CD14-positive monocyte (primary cell): Measurements from ENCODE around the gene ELP2. TPM values are rescaled to one million over a fixed set of nuclear protein-coding genes. Genes with fewer than 3 reads are reported as not detected.

Experiments
- DNase-seq, 3 donors: peaks; one replicate each; pipeline ENCODE4 v3.0.0-alpha.2; 2011 to 2022
- H2AFZ ChIP-seq: 2 replicates; pipeline ENCODE4 v1.6.0; 2012; ENCODE audit warnings: mild to moderate bottlenecking, low read depth, low read length, inconsistent platforms; ENCODE audit not compliant: insufficient read depth, poor library complexity, severe bottlenecking
- H3K27ac ChIP-seq, 2 donors: 1 replicate in 1 of 2; 2 replicates in 1 of 2; pipeline ENCODE4 v1.5.1; 2012 to 2013; ENCODE audit warnings: low read length in 2 of 2, control low read depth in 1 of 2, inconsistent platforms in 1 of 2, low read depth in 1 of 2, mild to moderate bottlenecking in 1 of 2
- H3K27me3 ChIP-seq, 2 donors: one replicate each; pipeline versions ENCODE4 v1.6.0 to v1.6.1; 2011 to 2013; ENCODE audit warnings: low read length in 2 of 2; ENCODE audit not compliant: control insufficient read depth in 2 of 2, insufficient read depth in 2 of 2
- H3K36me3 ChIP-seq, 2 donors: replicated peaks in 1 of 2; 1 replicate in 1 of 2; 2 replicates in 1 of 2; pipeline versions ENCODE4 v1.5.1 to v1.6.1; 2012 to 2013; ENCODE audit warnings: low read length in 2 of 2, control low read depth in 1 of 2, inconsistent platforms in 1 of 2, mild to moderate bottlenecking in 1 of 2; ENCODE audit not compliant: insufficient read depth in 2 of 2, control insufficient read depth in 1 of 2
- H3K4me1 ChIP-seq, 2 donors: 1 replicate in 1 of 2; 2 replicates in 1 of 2; pipeline versions ENCODE4 v1.5.1 to v1.6.1; 2012 to 2013; ENCODE audit warnings: low read length in 2 of 2, control low read depth in 1 of 2, inconsistent platforms in 1 of 2, mild to moderate bottlenecking in 1 of 2, moderate library complexity in 1 of 2; ENCODE audit not compliant: insufficient read depth in 2 of 2, control insufficient read depth in 1 of 2
- H3K4me2 ChIP-seq: replicated peaks from 2 replicates; pipeline ENCODE3; 2012; ENCODE audit warnings: low read length, moderate library complexity, mild to moderate bottlenecking; ENCODE audit not compliant: poor library complexity, severe bottlenecking; ENCODE audit errors: extremely low read depth
- H3K4me3 ChIP-seq, 3 experiments: fragments of 200-600 bp in 1 of 3; sonication (generic) in 1 of 3; replicated peaks in 1 of 3; 1 replicate in 2 of 3; 2 replicates in 1 of 3; pipeline ENCODE4 v1.5.1; 2011 to 2013; ENCODE audit warnings: low read length in 3 of 3, mild to moderate bottlenecking in 3 of 3, control low read depth in 2 of 3, low read depth in 2 of 3, inconsistent platforms in 1 of 3, moderate library complexity in 1 of 3
- H3K79me2 ChIP-seq: 2 replicates; pipeline ENCODE4 v1.6.0; 2012; ENCODE audit warnings: mild to moderate bottlenecking, control low read depth, inconsistent platforms, low read length, moderate library complexity; ENCODE audit not compliant: insufficient read depth
- H3K9ac ChIP-seq: 2 replicates; pipeline ENCODE4 v1.6.0; 2017; ENCODE audit warnings: low read length, mild to moderate bottlenecking; ENCODE audit not compliant: insufficient read depth, poor library complexity, severe bottlenecking
- H3K9me3 ChIP-seq, 2 donors: replicated peaks in 1 of 2; 1 replicate in 1 of 2; 2 replicates in 1 of 2; pipeline versions ENCODE4 v1.5.1 to v1.6.1; 2012 to 2013; ENCODE audit warnings: low read length in 2 of 2, control low read depth in 1 of 2; ENCODE audit not compliant: control insufficient read depth in 1 of 2, insufficient read depth in 1 of 2
- H4K20me1 ChIP-seq: 2 replicates; pipeline ENCODE4 v1.6.0; 2012; ENCODE audit warnings: mild to moderate bottlenecking, low read length, control low read depth, moderate library complexity; ENCODE audit not compliant: insufficient read depth
- H3K27ac Mint-ChIP-seq, 7 donors: one replicate each; pipeline ENCODE4 v1.8.0; 2020; ENCODE audit warnings: mild to moderate bottlenecking in 7 of 7, mixed read lengths in 7 of 7, moderate library complexity in 6 of 7, inconsistent platforms in 2 of 7
- H3K27me3 Mint-ChIP-seq, 3 donors: one replicate each; pipeline ENCODE4 v1.8.0; 2021 to 2022; ENCODE audit warnings: low read depth in 3 of 3, mild to moderate bottlenecking in 3 of 3, mixed read lengths in 3 of 3, moderate library complexity in 3 of 3, inconsistent platforms in 1 of 3
- H3K36me3 Mint-ChIP-seq, 2 donors: one replicate each; pipeline ENCODE4 v1.8.0; 2020; ENCODE audit warnings: mixed read lengths in 2 of 2, inconsistent platforms in 1 of 2, mild to moderate bottlenecking in 1 of 2
- H3K4me1 Mint-ChIP-seq: one replicate; pipeline ENCODE4 v1.8.0; 2020; ENCODE audit warnings: mild to moderate bottlenecking, mixed read lengths
- H3K4me3 Mint-ChIP-seq, 2 donors: one replicate each; pipeline ENCODE4 v1.8.0; 2020; ENCODE audit warnings: mild to moderate bottlenecking in 2 of 2, mixed read lengths in 2 of 2, moderate library complexity in 1 of 2
- H3K9me3 Mint-ChIP-seq, 7 donors: one replicate each; pipeline ENCODE4 v1.8.0; 2020 to 2022; ENCODE audit warnings: mixed read lengths in 7 of 7, mild to moderate bottlenecking in 6 of 7, moderate library complexity in 6 of 7, inconsistent platforms in 2 of 7
- WGBS: methylation state at CpG from one replicate; pipeline ENCODE4 v1.1.5; 2013; ENCODE audit warnings: missing lambda C conversion rate; ENCODE audit not compliant: insufficient coverage; 5-methylcytosine and 5-hydroxymethylcytosine counted together
- intact Hi-C, 2 donors: fragments of 100-400 bp; cut with micrococcal nuclease; formaldehyde crosslinking; loops; one replicate each; pipeline versions ENCODE4 v1.15.0 to v1.15.1; 2023
- polyA plus RNA-seq, 3 donors: library from polyadenylated mRNA; depleted of rRNA in 1 of 3; unstranded in 2 of 3; stranded (reverse) in 1 of 3; fragments of 300-500 nt in 2 of 3; fragments of >200 nt in 1 of 3; fragmentation: Illumina TruSeq in 2 of 3; gene quantifications; 1 replicate in 2 of 3; 2 replicates in 1 of 3; pipeline ENCODE4 v1.2.3, GENCODE V29; 2012 to 2021
- TF ChIP-seq, protein P1 (sequence below): fragments of 200-600 bp; IDR thresholded peaks from one replicate; pipeline ENCODE4 v1.8.0; 2022; ENCODE audit warnings: antibody characterized with exemption, mild to moderate bottlenecking

The ELP2 gene
- polyA plus RNA-seq, 3 donors = 24.8 to 52.5 (median 27.1) TPM

DNA sequence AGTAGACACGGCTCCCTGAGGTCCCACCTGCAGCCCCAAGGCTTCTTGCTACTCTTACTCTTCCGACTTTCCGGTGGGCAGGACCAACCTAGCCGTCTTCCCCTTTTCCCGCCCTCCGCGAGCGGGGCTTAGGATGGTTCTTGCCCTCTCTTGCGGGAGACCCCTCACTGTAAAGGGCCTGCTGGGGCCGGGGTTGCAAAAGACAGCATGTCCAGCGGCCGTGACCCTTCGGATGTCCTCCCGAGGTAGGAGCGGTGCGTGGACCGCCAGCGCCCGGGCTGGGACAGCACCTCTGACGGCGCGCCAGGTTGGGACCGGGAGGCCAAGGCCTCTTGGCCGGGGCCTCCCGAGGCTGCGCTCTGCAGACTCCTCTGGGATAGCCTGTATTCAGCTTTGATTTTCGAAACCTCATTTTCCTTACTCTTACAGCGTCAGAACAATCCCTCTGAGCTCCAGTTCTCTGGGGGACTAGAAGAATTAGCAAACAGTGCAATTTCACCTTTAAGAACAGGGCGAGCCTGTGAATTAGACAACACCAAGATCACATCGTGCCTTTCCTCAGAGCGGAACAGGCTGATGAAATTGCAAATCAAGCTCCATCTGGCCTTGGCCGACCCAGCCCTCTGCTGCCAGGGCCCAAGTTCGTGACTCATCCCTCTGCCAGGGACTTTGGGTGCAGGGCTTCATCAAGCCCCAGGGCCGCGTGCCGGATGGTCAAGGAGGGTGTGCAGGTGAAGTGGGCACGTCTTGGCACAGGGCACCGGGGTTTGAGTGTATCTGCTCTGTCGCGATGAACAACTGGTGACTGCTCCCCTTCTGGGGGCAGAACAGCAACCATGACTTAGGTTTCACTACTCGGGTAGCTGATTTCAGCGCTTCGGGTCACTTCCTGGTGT, 58.4 kb downstream of the ELP2 start:
- H3K4me2 ChIP-seq = peak overlapping the region; percentile 98
- H3K4me3 Mint-ChIP-seq = peak overlapping the region; percentile 88 to 95
- 48% methylated on average over 40 of the region's 43 CpGs for WGBS
- no peaks in the 10 kb centered on the region for H3K36me3 ChIP-seq
- H3K27ac Mint-ChIP-seq = no peak overlapping the region
- peak overlapping the region; percentile 66 for H3K9ac ChIP-seq
- H3K9me3 ChIP-seq = peaks cover 0 to 9% of the 10 kb centered on the region in 2 donors
- H3K27me3 ChIP-seq = peaks cover 15 to 44% of the 10 kb centered on the region in 2 donors
- intact Hi-C loops = no loop called here
- no peak overlapping the region for H3K27ac ChIP-seq
- H4K20me1 ChIP-seq = no peaks in the 10 kb centered on the region
- peaks cover 14 to 16% of the 10 kb centered on the region in 2 donors for H3K4me1 ChIP-seq
- no peak for DNase-seq
- peak overlapping the region; percentile 98 for H2AFZ ChIP-seq
- H3K36me3 Mint-ChIP-seq = peaks cover 0 to 4% of the 10 kb centered on the region in 2 donors
- H3K4me1 Mint-ChIP-seq = peaks cover 18% of the 10 kb centered on the region
- H3K4me3 ChIP-seq = peak overlapping the region; percentile 48 to 92 (median 88)
- TF ChIP-seq, protein P1, sequence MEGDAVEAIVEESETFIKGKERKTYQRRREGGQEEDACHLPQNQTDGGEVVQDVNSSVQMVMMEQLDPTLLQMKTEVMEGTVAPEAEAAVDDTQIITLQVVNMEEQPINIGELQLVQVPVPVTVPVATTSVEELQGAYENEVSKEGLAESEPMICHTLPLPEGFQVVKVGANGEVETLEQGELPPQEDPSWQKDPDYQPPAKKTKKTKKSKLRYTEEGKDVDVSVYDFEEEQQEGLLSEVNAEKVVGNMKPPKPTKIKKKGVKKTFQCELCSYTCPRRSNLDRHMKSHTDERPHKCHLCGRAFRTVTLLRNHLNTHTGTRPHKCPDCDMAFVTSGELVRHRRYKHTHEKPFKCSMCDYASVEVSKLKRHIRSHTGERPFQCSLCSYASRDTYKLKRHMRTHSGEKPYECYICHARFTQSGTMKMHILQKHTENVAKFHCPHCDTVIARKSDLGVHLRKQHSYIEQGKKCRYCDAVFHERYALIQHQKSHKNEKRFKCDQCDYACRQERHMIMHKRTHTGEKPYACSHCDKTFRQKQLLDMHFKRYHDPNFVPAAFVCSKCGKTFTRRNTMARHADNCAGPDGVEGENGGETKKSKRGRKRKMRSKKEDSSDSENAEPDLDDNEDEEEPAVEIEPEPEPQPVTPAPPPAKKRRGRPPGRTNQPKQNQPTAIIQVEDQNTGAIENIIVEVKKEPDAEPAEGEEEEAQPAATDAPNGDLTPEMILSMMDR = no peak
- peaks cover 28 to 65% (median 44%) of the 10 kb centered on the region in 3 donors for H3K27me3 Mint-ChIP-seq
- peaks cover 0 to 5% (median 0%) of the 10 kb centered on the region in 7 donors for H3K9me3 Mint-ChIP-seq
- H3K79me2 ChIP-seq = no peaks in the 10 kb centered on the region

DNA sequence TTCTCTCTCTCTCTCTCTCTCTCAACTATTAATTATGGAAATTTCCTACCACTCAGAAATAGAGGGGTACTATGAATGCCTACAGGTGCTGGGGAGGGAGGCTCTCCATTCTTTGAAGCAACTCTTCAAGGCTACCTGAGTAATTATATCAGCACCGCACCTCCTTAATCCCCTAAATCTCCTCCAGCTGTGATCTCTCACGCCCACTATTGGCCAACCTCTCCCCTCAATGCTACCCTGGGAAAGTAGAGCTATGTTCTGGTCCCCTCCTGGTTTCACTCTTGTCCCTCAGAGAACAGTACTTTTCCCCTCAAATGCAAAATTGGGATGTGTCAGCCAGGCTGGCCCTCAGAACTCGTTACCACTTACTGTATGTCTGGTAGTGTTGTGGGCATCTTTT, 59.2 kb downstream of the ELP2 start:
- Histone ChIP-seq H3K4me2 (no peak overlapping the region), H3K9me3 (peaks cover 0 to 9% of the 10 kb centered on the region in 2 donors), H3K36me3 (no peaks in the 10 kb centered on the region), H4K20me1 (no peaks in the 10 kb centered on the region), H3K27me3 (peaks cover 15 to 44% of the 10 kb centered on the region in 2 donors), H3K27ac (no peak overlapping the region), H3K79me2 (no peaks in the 10 kb centered on the region), H2AFZ (no peak overlapping the region), H3K4me1 (peaks cover 14 to 16% of the 10 kb centered on the region in 2 donors), H3K9ac (no peak overlapping the region), H3K4me3 (no peak overlapping the region)
- Mint-ChIP-seq H3K36me3 (peaks cover 0 to 4% of the 10 kb centered on the region in 2 donors), H3K27ac (no peak overlapping the region), H3K4me3 (peak overlapping the region in 1 of 2 donors; percentile 95), H3K4me1 (peaks cover 18% of the 10 kb centered on the region), H3K9me3 (peaks cover 0 to 5% (median 0%) of the 10 kb centered on the region in 7 donors), H3K27me3 (peaks cover 28 to 60% (median 41%) of the 10 kb centered on the region in 3 donors)
- 94% methylated on average over 2 of the region's 3 CpGs for WGBS
- intact Hi-C loops = no loop called here
- no peak for DNase-seq
- TF ChIP-seq, protein P1 = no peak
